GM04503 (cell line): Measurements from ENCODE around the gene CD300E.
"Not testable (repeated sequence)": the region's sequence is repeated elsewhere in the genome, so short reads cannot be mapped to it uniquely, and the experiment has no call there.

Experiments
- DNase-seq: peaks from one replicate; pipeline ENCODE4 v3.0.0-alpha.2; 2012; ENCODE audit warnings: low read depth

CD300E gene

DNA sequence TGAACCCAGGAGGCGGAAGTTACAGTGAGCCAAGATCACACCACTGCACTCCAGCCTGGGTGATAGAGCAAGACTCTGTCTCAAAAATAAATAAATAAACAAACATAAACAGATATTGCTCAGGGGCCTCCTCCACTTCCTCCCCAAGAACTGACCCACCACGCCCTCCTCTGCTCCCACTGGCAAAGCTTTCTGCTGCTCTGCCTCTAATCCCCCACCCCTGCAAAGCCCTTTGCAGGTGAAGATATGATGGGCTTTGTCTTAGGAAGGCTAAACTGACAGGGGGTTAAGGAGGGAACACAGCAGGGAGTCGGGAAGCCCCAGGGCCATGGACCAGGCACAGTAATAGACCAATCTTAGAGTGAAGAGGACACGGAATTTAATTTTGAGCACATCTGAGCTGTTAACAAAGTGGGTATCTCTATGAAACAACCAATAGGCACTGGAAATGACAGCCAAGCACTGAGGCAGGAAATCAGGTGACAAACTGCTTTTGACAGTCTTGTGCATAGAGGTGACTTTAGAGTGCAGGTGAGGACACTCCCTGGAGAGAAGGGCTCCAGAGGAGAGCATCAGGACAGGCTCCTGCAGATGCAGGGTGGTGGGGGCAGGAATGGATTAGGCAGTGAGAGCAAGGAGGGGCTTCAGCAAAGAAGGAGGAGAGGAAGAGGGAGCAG is 25.1 kb downstream of the CD300E start:
- DNase-seq, result no peak

GRCh38 chr17:74597069-74597790 is 26.3 kb downstream of the CD300E start:
- no peak for DNase-seq

DNA sequence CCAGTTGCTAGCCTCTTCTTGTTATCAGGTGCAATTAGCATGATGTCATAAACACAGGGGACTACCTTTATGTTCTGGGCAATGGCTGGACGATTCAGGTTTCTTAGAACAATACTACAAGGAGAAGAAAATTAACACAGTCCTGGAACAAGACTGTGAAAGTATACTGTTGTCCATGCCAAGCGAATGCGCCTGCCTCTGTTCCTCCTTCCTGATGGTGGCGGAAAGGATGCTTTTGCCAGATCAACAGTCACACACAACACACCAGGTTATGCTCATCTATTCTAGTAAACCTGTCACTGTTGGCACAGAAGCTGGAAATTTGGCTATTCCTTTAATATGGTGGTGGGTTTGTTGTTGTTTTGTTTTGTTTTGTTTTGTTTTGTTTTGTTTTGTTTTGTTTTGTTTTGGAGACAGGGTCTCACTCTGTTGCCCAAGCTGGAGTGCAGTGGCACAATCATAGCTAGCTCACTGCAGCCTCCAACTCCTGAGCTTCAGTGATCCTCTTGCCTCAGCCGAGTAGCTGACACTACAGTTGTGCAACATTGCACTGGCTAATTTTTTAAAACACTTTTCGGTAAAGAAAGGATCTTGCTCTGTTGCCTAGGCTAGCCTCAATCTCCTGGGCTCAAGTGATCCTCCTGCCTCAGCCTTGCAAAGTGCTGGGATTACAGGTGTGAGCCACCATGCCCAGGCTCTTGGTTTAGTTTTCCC is 28.3 kb downstream of the CD300E start:
- DNase-seq, result no peak

GRCh38 chr17:74592087-74592990 is 31.2 kb downstream of the CD300E start, which contains the start of gene CD300LD:
CD300LD (minus strand) TSS chr17:74592283; CDS start chr17:74592202, 81 bp downstream.
- no peak for DNase-seq

GRCh38 chr17:74591503-74591902 is 32.0 kb downstream of the CD300E start:
- DNase-seq, result no peak

- no peak for DNase-seq
These were observed 37.8 kb downstream of the CD300E start for GRCh38 chr17:74585711-74586110.

DNA sequence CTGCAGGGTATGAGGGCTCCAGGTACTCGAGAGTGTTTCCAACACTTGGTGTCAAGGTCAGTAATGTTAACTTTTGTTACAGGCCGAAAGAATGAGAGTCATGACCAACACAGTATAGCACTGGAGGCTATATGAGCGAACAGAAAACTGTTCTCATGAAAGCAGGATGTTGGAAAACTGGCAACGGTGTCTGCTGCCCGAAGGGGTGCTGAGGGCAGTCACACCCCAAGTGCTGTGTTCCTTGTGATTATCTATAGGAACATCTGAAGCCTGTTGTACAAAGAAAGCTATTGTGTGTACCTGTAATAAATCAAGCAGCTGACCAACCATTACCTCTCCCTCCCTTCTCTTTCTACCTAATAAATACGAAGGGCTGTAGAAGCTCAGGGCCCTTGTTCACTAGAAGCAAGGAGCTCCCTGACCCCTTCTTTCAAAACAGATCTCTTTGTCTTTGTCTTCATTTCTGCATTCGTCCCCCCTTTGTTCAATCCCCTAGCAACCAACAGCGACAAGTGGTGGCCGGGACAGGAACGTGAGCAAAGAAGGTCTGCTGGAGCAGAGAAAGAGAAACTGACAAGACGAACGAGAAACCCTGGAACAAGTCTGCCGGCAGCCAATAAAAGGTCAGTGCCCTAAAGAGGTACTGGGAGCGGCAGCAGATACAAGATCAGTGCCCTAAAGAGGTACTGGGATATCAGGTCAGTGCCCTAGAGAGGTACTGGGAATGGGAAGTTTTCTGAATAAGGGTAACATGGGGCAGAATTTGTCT is 39.1 kb downstream of the CD300E start:
- no peak for DNase-seq

GRCh38 chr17:74582633-74583032 is 40.9 kb downstream of the CD300E start:
- DNase-seq, result no peak

DNA sequence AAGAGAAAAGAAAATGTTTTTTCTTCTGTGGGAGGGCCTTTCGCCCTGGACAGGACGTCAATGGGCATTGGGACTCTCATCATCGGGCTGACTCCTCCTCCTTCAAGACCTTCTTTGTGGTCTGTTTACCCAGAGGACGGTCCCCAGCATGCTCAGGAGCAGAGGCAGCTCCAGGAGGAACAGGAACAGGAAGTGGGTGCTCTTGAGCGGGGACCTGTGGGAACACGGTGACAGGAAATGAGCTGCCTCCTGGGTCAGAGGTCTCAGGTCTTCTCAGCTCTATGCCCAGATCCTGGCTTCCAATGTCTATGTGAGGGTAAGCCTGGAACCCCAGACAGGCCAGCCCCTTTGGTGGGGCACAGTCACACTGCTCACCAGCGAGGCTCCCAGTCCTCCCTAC is 43.6 kb downstream of the CD300E start:
- no peak for DNase-seq

GRCh38 chr17:74578979-74579378 is 44.6 kb downstream of the CD300E start:
- DNase-seq, result no peak

- DNase-seq, result no peak
These were observed 48.9 kb downstream of the CD300E start for GRCh38 chr17:74574489-74575142.

GRCh38 chr17:74573635-74574034 is 49.9 kb downstream of the CD300E start:
- not testable (repeated sequence) for DNase-seq

DNA sequence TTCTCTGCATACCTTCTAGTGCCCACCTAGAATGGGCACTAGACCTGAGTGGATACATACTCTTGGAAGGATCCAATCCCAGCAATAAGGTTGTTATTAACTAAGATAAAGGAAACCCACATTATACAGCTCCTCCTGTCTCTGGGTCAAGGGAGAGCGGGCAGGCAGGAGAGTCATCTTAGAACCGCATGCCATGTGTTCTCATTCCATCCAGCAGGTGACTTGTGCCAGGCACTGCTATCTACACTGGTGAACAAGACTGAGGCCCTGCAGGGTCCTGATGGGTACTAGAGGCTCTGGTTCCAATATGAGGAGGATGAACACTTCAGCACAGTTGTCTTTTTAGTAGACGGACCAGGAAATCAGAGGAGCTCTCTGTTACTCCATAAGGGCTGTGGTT is 50.4 kb downstream of the CD300E start:
- no peak for DNase-seq

DNA sequence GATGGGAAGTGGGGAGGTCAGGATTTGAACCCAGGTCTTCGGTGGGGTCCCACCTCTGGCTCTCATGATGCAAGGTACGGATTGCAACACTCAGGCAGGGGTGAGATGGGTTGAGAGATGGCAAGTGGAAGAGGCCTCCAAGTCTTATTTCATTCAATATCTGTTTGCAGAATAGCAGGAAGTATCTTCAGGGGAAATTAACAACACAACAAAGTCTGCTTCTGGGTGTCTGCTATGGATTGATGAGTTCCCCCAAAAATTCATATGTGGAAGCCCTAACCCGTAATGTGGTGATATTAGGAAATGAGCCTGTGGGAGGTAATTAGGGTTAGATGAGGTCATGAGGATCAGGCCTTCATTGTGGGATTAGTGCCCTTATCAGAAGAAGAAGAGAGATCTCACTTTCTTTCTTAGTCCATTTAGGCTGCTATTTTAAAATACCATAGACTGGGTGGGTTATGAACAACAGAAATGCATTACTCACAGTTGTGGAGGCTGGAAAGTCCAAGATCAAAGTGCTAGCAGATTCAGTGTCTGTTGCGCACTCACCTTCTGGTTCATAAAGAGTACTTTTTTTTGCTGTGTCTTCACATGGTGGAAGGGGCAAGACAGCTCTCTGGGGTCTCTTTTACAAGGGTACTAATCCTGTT is 51.8 kb downstream of the CD300E start:
- no peak for DNase-seq

DNA sequence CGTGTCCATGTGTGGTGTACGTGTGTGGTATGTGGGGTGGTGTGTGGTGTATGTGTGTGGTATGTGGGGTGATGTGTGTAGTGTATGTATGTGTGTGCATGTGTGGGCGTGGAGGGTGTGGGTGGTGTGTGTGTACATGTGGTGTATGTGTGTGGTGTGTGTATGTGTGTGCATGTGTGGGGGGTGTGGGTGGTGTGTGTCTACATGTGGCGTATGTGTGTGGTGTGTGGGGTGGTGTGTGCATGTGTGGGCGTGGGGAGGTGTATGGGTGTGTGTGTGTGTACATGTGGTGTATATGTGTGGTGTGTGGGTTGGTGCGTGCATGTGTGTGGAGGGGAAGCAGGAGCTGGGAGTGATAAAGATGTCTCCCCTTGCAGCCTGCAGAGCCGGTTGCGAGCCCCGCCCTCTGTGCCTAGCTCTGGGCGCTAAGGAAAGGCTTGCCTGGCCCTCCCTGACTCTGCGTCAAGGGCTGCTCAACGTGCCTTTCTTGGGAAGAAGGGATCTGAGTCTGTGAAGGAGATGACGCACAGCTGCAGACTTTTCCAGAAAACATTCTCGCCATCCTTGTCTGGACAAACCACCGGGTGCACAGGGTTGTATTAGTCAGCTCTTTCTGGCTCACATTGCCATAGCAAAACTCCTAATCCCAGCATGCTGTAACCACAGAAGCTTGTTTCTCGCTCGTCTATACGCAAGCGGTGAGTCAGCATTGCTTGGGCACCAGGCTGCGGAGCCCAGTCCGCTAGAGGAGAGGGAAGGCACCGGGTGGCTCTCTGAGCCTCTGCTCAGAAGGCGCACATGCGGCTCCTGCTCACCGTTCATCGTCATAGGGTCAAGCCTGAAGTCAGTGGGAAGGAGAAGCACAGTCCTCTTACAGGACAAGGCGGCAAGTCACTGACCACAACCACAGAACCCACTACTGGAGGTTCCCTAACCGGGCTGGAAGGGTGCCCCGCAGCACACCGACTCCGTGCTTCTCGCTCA is 54.2 kb downstream of the CD300E start:
- peak; percentile 78 for DNase-seq

- DNase-seq, result no peak
These were observed 55.2 kb downstream of the CD300E start for GRCh38 chr17:74568106-74568873.

DNA sequence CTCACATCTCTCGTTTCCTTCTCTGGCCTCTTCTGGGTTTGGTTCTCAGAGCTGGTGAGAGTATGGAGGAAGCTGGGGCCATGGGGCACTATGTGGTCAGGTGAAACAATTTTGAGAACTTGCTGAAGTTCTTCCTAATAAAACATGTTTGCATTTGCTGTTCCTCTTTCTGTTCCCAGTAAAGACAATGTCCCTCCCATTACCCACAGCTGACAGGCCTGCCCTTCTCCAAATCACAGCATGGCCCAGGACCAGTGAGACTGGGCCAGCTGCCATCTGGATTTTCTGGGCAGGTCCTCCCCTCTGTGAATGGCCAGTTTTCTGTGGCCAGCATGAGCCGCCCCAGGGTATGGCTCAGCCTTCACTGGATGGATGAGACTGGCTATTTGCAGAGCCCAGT is 56.1 kb downstream of the CD300E start, which contains the start of gene CD300H:
Gene CD300H, minus strand, starts transcription at position 113 of the 400 bp plus-strand sequence.
- no peak for DNase-seq
